HepG2 (cell line): ENCODE results near the gene VPS13D. TPM values are rescaled to one million over a fixed set of nuclear protein-coding genes. Genes with fewer than 3 reads are reported as not detected.

Source experiments
- BCL6 ChIP-seq: IDR thresholded peaks from 2 replicates; pipeline ENCODE4 v1.6.1; 2016; ENCODE audit warnings: missing genetic modification reagents, missing compliant biosample characterization
- CREB1 ChIP-seq, 2 experiments: fragments of 450-650 bp in 1 of 2; IDR thresholded peaks; 2 replicates each; pipeline ENCODE4 v1.6.1; 2016 to 2017; ENCODE audit warnings: control low read depth in 1 of 2, mild to moderate bottlenecking in 1 of 2, missing compliant biosample characterization in 1 of 2, missing genetic modification characterization in 1 of 2
- DZIP1 ChIP-seq: sonication (generic); formaldehyde crosslinking; IDR thresholded peaks from 2 replicates; pipeline ENCODE4 v1.5.0; 2020; ENCODE audit warnings: mild to moderate bottlenecking, missing genetic modification reagents
- ELF3 ChIP-seq: IDR thresholded peaks from 2 replicates; pipeline ENCODE4 v1.6.1; 2016; ENCODE audit warnings: missing genetic modification reagents, missing compliant biosample characterization
- FOXA1 ChIP-seq, 2 experiments: fragments of 450-650 bp in 1 of 2; sonication (generic) in 1 of 2; formaldehyde crosslinking in 1 of 2; IDR thresholded peaks; 2 replicates each; pipeline versions ENCODE4 v1.4.0 to v1.6.1; 2016 to 2020; ENCODE audit warnings: missing genetic modification reagents in 1 of 2
- FOXA3 ChIP-seq: IDR thresholded peaks from 2 replicates; pipeline ENCODE4 v1.6.1; 2016; ENCODE audit warnings: missing genetic modification reagents, missing compliant biosample characterization
- HNF4A ChIP-seq: sonication (generic); formaldehyde crosslinking; IDR thresholded peaks from 2 replicates; pipeline ENCODE4 v1.4.0; 2020; ENCODE audit warnings: missing genetic modification reagents
- ISL2 ChIP-seq: sonication (generic); formaldehyde crosslinking; IDR thresholded peaks from 2 replicates; pipeline ENCODE4 v1.5.0; 2020; ENCODE audit warnings: missing genetic modification reagents
- MXD3 ChIP-seq: IDR thresholded peaks from 2 replicates; pipeline ENCODE4 v1.6.1; 2016; ENCODE audit warnings: mild to moderate bottlenecking, missing biosample characterization, missing genetic modification reagents
- MXD4 ChIP-seq: IDR thresholded peaks from 2 replicates; pipeline ENCODE4 v1.6.1; 2016; ENCODE audit warnings: mild to moderate bottlenecking, missing biosample characterization, missing genetic modification reagents
- NCOA2 ChIP-seq: sonication (generic); formaldehyde crosslinking; IDR thresholded peaks from 2 replicates; pipeline ENCODE4 v1.8.0; 2022; ENCODE audit warnings: inconsistent platforms
- NFIC ChIP-seq: IDR thresholded peaks from 2 replicates; pipeline ENCODE4 v1.6.1; 2012; ENCODE audit warnings: mild to moderate bottlenecking, low read length, inconsistent platforms
- RARA ChIP-seq: IDR thresholded peaks from 2 replicates; pipeline ENCODE4 v1.6.1; 2016; ENCODE audit warnings: missing genetic modification reagents, missing compliant biosample characterization
- RXRB ChIP-seq: IDR thresholded peaks from 2 replicates; pipeline ENCODE4 v1.6.1; 2016; ENCODE audit warnings: borderline replicate concordance, missing genetic modification reagents, missing compliant biosample characterization
- ZBTB43 ChIP-seq: sonication (generic); formaldehyde crosslinking; conservative IDR thresholded peaks from 2 replicates; pipeline ENCODE4 v1.4.0; 2020; ENCODE audit warnings: missing genetic modification reagents
- ZGPAT ChIP-seq: IDR thresholded peaks from 2 replicates; pipeline ENCODE4 v1.6.1; 2016; ENCODE audit warnings: mild to moderate bottlenecking
- ZNF670 ChIP-seq: sonication (generic); formaldehyde crosslinking; IDR thresholded peaks from 2 replicates; pipeline ENCODE4 v1.8.0; 2022; ENCODE audit warnings: mild to moderate bottlenecking, missing genetic modification reagents, borderline replicate concordance
- polyA plus RNA-seq, 8 experiments: library from polyadenylated mRNA; depleted of rRNA in 3 of 8; stranded (reverse) in 7 of 8; unstranded in 1 of 8; fragments of >200 nt; fragmentation: Illumina TruSeq in 4 of 8; extraction: Trizol in 4 of 8; gene quantifications; 2 replicates each; pipeline versions ENCODE4 v1.2.1 to v1.2.3, GENCODE V29; 2011 to 2016; ENCODE audit warnings: low read depth in 4 of 8, missing spikeins in 1 of 8, mixed read lengths in 1 of 8; ENCODE audit not compliant: insufficient read depth in 1 of 8
- total RNA-seq, 5 experiments: library from RNA; depleted of rRNA; stranded (reverse); fragments of >200 nt; fragmentation: Illumina TruSeq; extraction: Trizol; gene quantifications; 2 replicates each; pipeline ENCODE4 v1.2.3, GENCODE V29; 2016; ENCODE audit warnings: low read depth in 1 of 5

The VPS13D gene
- total and polyA plus RNA-seq, 2 of the 13 experiments (the other 11 are each of a cell fraction or from before 2014, with no cell fraction given) = 8.6 to 13.9 TPM

GRCh38 chr1:12475947-12476346, 246.1 kb downstream of the VPS13D start (continued):
- no peak for TF ChIP-seq BCL6 (CRISPR knock-in tag)
- TF ChIP-seq NFIC = 0 out of 2 replicates have a peak, but pooled peaks have one; percentile 39
- no peak for TF ChIP-seq MXD4 (CRISPR knock-in tag)
- TF ChIP-seq RARA (CRISPR knock-in tag) = peak; percentile 84
- no peak for TF ChIP-seq ISL2 (CRISPR knock-in tag)
- no peak for TF ChIP-seq CREB1 (IDR thresholded peaks at IDR 0.05)
- TF ChIP-seq CREB1 (CRISPR knock-in tag; IDR thresholded peaks at IDR 0.05) = peak; percentile 71
- peak; percentile 70 for TF ChIP-seq FOXA3 (CRISPR knock-in tag)
- TF ChIP-seq ELF3 = 0 out of 2 replicates have a peak, but pooled peaks have one; percentile 8
- no peak for TF ChIP-seq ZNF670
- 0 out of 2 replicates have a peak, but pooled peaks have one; percentile 14 for TF ChIP-seq ZGPAT (CRISPR knock-in tag)
- no peak for TF ChIP-seq DZIP1 (CRISPR knock-in tag)
- TF ChIP-seq HNF4A (CRISPR knock-in tag) = no peak
- TF ChIP-seq FOXA1 (IDR thresholded peaks at IDR 0.05) = no peak
- TF ChIP-seq FOXA1 (CRISPR knock-in tag; IDR thresholded peaks at IDR 0.05) = peak; percentile 43
- TF ChIP-seq ZBTB43 (CRISPR knock-in tag) = peak; percentile 87
- no peak for TF ChIP-seq MXD3 (CRISPR knock-in tag)
- peak; percentile 47; the same call in 1 of the 2 replicates for TF ChIP-seq NCOA2 (CRISPR knock-in tag)
- 0 out of 2 replicates have a peak, but pooled peaks have one; percentile 24 for TF ChIP-seq RXRB
